GM19395 (cell line): Measurements from ENCODE around the gene HIPK3.
"Not testable (repeated sequence)": the region's sequence is repeated elsewhere in the genome, so short reads cannot be mapped to it uniquely, and the experiment has no call there.

ENCODE experiments used
- ATAC-seq: cut with Tn5 transposase; IDR thresholded peaks from one replicate; pipeline ENCODE4 v1.9.1; 2021; ENCODE audit warnings: mild to moderate bottlenecking, moderate library complexity; ENCODE audit not compliant: unreplicated experiment

Gene HIPK3

GRCh38 chr11:33296695-33297094, 39.5 kb downstream of the HIPK3 start:
- no peak for ATAC-seq

- ATAC-seq, result no peak
Observed at GRCh38 chr11:33303541-33303940, 46.4 kb downstream of the HIPK3 start.

DNA sequence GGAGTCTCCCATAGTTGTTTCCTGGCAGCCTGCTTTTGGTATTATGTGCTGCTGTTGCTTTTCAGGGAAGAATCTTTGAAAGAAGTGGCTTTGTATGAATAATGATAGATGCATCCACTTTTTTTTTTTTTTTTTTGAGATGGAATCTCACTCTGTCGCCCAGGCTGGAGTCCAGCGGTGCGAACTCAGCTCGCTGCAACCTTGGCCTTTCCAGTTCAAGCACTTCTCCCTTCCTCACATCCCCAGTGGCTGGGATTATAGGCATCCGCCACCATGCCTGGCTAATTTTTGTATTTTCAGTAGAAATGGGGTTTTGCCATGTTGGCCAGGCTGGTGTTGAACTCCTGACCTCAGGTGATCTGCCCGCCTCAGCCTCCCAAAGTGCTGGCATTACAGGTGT, 49.6 kb downstream of the HIPK3 start:
- ATAC-seq, result not testable (repeated sequence)

DNA sequence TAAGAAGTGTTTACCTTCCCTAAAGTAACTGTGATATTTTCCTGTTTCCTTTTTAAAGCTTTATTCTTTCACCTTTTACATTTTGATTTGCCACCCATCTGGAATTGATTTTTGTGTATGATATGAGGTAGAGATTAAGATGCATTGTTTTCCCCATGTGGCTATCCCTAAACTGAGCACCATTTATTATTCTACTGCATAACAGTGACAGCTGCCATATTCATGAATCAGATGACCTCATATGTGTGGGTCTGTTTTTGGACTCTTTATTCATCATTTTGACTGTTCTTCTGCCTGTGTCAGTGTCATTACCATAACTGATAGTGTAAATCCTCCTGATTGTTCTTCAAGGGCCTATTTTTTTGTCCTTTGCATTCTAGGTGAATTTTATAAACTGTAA, 50.8 kb downstream of the HIPK3 start:
- ATAC-seq, result no peak

- ATAC-seq, result no peak
Observed at GRCh38 chr11:33309118-33309517, 51.9 kb downstream of the HIPK3 start.

DNA sequence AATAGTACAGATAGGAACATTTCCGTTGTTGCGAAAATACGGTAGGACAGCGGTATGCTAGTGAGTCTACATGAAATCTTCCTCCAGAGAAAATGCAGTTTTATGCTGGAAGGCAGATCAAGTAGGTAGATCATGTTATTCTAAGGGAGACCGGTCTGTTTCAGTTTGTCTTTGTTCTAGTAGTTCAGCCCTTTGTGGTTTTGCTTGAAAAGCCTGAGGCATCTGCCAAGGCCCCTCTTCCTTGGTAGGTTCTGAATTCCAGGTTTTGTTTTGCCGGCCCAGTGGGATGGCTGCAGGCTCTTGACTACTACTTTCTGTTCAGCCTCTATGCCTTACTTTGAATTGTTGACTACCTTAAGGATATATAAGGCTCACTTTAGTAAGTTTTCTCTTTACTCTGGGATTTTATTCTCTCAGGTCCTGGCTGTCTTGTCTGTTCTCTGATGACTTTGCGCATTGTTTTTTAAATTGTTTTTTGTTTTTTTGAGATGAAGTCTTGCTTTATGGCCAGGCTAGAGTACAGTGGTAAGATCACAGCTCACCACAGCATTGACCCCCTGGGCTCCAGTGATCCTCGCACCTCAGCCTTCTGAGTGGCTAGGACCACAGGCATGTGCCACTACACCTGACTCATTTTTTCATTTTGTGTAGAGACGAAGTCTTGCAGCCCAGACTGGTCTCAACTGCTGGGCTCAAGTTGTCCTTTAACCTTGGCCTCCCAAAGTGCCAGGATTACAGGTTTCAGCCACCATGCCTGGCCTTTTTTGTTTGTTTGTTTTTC, 53.7 kb downstream of the HIPK3 start:
- no peak for ATAC-seq

- no peak for ATAC-seq
Observed at GRCh38 chr11:33311680-33312079, 54.5 kb downstream of the HIPK3 start.

GRCh38 chr11:33315822-33316221, 58.6 kb downstream of the HIPK3 start:
- ATAC-seq, result no peak

DNA sequence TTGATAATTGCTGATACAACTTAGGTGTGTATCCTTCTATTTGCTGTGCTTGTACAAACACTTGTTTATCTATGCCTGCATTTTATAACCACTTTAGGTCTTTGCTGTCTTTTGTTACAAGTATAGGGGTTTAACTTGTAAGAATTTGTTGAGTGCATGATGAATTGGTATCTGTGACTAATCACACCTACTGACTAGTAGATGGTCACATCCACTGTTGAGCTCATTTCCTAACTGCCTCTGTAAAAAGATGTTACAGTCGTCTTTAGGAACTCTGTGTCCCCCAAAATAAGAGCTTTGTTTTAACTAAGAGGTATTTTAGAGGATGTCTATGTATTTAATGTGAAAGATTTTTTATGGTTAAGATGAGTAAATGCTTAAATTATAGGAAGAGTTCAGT, 60.5 kb downstream of the HIPK3 start:
- no peak for ATAC-seq

DNA sequence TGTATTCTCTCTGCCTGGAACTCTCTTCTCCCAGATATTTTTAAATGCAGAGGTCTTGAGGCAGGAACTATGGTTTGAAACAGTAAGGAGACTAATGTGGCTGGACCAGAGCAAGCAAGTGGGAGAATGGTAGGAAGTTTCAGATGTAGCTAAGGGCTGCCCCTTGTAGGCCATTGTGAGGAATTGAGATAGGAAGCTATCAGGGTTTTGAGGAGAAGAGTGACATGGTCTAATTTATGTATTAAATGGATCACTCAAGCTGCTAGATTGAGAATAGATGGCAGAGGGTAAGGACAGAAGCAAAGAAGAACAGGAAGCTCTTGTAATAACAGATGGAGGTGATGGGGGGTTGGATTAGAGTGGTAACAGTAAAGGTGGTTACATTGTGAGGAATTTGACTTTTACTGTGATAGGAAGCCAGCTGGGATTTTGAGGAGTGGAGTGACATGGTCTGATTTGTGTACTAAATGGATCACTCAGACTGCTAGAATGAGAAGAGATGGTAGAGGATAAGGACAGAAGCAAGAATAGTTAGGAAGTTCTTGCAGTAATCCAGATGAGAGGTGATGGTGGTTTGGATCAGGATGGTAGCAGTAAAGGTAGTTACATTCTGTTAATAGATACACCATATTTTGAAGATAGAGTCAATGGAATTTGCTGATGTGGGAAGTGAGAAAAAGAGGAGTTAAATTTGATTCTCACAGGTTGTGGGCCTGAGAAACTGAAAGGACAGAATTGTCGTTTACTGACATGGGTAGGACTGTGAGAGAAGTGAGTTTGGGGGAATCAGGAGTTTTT, 63.0 kb downstream of the HIPK3 start:
- no peak for ATAC-seq

GRCh38 chr11:33320814-33321330, 63.7 kb downstream of the HIPK3 start:
- no peak for ATAC-seq

GRCh38 chr11:33321422-33321821, 64.2 kb downstream of the HIPK3 start:
- peak; percentile 49 for ATAC-seq

GRCh38 chr11:33323421-33323820, 66.2 kb downstream of the HIPK3 start:
- ATAC-seq, result no peak

DNA sequence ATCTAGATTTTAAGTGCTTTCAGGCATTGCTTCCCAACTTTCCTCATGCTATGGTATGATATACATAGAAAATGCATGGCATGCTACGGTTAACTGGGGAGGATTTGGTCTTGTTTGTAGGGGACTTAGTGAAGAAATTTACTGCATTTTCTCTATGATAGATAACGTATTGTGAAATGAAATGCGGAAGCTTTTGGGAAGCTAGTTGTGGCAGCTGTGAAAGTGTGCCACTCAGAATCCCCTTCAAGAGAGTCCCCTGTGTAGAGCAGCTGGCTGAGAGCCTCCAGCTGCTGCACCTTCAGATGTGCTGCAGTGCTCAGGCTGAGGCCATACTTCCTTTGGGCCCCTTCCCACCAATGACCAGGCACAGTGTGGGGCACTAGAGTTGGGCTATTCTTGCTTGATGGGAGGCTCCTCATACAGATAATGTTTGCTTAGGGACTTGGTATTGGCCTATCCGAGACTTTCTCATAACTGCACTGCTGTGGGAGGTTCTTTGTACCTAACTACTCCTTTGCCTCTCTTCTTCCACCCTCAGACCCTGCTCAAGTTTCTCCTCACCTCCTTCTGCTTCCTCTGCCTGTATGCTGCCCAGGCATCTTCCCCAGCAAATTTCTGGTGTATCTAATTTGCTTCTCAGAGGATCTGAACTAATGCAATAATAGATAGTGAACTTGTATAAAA, 67.3 kb downstream of the HIPK3 start:
- peak; percentile 49 for ATAC-seq

DNA sequence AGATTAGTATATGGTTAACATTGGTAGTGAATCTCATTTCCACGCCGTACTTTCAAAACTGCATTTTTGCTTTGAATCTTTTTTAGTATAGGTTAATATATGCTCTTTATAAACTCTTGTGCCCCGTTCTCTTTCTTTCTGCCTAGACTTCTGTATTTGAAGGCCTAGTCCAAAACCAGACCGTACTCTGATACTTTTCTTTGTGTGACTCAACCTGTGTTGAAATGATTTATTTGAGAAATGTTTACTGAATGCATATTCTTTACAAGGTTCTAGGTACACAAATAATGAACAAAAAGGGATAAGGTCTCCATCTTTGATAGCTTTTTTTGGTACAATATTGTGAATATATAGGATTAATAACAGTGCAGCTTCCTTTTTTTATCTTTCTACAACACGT, 68.3 kb downstream of the HIPK3 start:
- ATAC-seq, result no peak

DNA sequence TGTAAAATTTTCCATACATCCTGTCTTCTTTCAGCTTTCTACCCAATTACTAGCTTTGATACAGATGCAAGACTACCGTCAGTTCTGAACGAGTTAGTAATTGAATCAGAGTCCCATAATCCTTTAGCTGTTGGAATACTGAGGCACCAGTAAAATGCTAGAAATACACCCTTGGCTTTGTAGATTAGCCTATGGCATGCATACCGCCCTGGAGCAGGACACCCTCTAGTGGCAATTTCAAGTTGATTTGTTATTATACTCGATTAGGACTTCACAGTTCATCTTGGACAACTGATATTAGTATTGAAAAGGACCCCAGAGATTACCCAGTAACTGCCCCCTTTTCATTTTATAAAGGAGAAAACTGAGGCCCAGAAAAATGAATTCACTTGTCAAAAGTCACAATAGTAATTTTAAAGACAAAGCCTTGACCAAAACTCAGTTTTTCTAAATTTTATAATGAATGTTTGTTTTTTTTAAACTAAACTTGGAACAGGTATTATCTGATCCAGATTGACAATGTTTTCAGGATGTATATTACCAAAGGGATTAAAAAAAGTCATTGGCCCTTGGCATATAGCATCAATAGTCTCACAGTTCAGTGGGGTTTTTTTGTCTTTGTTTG, 72.6 kb downstream of the HIPK3 start:
- peak; percentile 52 for ATAC-seq

DNA sequence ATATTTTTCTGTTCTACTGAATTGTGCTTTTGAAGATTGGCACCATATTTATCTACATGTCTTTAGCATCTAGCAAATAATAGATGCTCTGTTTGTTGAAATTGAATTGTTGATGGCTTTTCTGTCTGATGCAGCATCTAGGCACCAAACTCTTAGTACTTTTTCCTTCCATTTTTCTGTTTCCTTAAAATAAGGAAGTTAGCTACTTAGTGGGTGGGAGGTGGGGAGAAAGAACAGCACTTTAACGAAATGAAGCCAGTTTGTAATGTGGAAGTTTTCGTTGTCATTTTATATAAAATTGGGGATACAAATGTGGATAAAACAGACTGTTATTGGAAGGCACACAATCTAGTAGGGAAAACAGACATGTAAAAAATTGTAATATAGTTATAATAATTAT, 76.6 kb downstream of the HIPK3 start:
- ATAC-seq, result no peak

GRCh38 chr11:33334627-33335026, 77.4 kb downstream of the HIPK3 start:
- no peak for ATAC-seq

DNA sequence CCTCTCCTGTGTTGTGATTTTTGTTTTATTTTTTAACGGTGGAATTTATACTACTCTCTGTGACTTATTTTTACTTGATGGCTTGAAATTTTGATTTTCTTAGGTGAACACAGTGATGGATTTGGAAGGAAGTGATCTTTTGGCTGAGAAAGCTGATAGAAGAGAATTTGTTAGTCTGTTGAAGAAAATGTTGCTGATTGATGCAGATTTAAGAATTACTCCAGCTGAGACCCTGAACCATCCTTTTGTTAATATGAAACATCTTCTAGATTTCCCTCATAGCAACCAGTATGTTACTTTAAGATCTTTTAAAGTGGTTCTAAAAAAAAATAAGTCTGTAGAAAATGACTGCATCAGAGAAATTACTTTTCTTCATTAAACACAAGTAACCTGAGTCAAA, 82.1 kb downstream of the HIPK3 start:
- ATAC-seq, result no peak

DNA sequence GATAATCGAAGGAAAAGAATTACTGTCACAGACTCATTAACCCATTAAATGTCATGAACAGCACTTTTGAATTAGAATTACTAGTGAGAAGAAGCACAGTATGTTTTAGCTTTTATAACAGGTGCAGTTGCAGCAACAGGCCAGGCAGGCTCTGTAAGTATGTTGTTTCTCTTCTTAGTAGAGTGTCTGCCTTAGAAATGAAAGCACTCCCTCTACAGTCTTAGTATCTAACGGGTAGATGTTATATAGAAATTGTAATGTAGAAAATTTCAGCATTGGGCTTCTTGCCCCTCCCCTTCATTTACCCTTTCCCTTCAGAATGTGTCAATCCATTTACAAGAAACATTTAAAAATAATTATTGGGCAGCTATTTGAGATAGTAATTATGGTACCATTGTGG, 87.4 kb downstream of the HIPK3 start:
- ATAC-seq, result no peak

DNA sequence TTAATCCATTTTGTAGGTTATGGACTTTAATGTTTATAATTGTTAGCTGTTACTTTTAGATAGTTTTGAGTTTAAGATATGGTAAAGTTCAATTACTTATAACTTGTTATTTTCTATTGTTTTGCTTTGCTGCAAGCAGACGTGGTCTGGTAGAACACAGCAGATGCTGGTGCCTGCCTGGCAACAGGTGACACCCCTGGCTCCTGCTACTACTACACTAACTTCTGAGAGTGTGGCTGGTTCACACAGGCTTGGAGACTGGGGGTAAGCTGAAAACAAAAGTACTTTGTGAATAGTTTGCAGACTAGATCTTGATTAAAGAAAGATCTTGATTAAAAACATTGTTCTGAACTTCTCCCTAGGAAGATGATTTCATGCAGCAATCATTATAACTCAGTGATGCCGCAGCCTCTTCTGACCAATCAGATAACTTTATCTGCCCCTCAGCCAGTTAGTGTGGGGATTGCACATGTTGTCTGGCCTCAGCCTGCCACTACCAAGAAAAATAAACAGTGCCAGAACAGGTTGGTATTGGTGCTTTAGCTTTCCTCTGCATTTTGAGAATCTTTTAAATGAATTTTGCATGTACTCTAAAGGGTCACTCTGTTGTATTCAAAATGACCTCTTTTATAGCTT, 90.4 kb downstream of the HIPK3 start:
- peak; percentile 89 for ATAC-seq
